Measurements from ENCODE around the gene SOD2. TPM values are rescaled to one million over a fixed set of nuclear protein-coding genes. Genes with fewer than 3 reads are reported as not detected.
A peak's percentile ranks its signal among the peaks of the same experiment; 100 is the strongest.

SOD2 gene
- total RNA-seq, 1 donor from 2014 or later = 73.1 TPM

DNA sequence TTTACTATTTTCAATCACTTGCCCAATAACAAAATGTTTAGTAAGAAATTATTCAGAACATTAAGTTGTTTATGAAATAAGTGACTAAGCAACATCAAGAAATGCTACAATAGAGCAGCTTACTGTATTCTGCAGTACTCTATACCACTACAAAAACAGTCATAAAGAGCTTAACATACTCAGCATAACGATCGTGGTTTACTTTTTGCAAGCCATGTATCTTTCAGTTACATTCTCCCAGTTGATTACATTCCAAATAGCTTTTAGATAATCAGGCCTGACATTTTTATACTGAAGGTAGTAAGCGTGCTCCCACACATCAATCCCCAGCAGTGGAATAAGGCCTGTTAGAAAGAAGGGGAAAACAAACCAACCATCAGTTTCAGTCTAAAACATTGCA lies 10.7 kb downstream of the SOD2 start:
- Mint-ChIP-seq H3K36me3 (ENCODE audit: unreplicated experiment) (peaks cover 25% of the 10 kb centered on the region), H3K4me3 (ENCODE audit: unreplicated experiment) (no peak overlapping the region), H3K27ac (ENCODE audit: unreplicated experiment) (no peak overlapping the region), H3K9me3 (ENCODE audit: unreplicated experiment) (no peaks in the 10 kb centered on the region), H3K4me1 (ENCODE audit: unreplicated experiment) (peaks cover 5% of the 10 kb centered on the region), H3K27me3 (ENCODE audit: unreplicated experiment) (no peaks in the 10 kb centered on the region)
- TF ChIP-seq, protein P1, sequence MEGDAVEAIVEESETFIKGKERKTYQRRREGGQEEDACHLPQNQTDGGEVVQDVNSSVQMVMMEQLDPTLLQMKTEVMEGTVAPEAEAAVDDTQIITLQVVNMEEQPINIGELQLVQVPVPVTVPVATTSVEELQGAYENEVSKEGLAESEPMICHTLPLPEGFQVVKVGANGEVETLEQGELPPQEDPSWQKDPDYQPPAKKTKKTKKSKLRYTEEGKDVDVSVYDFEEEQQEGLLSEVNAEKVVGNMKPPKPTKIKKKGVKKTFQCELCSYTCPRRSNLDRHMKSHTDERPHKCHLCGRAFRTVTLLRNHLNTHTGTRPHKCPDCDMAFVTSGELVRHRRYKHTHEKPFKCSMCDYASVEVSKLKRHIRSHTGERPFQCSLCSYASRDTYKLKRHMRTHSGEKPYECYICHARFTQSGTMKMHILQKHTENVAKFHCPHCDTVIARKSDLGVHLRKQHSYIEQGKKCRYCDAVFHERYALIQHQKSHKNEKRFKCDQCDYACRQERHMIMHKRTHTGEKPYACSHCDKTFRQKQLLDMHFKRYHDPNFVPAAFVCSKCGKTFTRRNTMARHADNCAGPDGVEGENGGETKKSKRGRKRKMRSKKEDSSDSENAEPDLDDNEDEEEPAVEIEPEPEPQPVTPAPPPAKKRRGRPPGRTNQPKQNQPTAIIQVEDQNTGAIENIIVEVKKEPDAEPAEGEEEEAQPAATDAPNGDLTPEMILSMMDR (IDR thresholded peaks at IDR 0.05) = no peak
- DNase-seq (ENCODE audit: extremely low spot score, unreplicated experiment) = no peak

DNA sequence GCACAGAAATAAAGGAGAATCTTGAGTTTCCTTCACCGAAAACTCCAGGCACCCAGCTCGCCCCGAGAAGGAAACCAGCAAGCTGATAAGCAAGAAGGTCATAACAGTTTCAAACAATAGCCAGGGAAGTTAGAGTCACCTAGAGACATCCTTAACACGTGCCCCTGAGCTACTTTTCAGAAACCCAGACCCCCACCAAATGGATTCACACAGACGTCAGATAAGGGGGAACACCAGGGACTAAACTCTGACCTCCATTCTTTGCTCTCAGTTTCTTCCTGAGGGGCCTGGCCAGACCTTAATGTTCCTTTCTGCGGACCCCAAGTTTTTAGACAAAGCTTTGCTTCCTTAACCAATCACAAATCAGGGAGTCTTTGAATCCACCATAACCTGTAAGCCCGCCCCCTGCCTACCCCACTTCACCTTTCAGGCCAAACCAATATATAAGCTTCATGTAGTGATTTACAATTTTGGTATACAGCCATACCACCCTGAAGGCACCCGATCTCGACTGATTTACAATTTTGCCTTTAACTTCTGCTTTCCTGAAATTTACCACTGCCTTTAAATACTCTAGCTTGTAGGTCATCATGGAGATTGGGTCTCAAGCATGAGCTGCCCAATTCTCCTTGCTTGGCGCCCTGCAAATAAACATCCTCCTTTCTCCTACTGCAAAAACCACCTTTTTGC lies 11.7 kb downstream of the SOD2 start:
- Mint-ChIP-seq H3K4me3 (ENCODE audit: unreplicated experiment) (no peak overlapping the region), H3K36me3 (ENCODE audit: unreplicated experiment) (peaks cover 20% of the 10 kb centered on the region), H3K4me1 (ENCODE audit: unreplicated experiment) (peaks cover 5% of the 10 kb centered on the region), H3K27ac (ENCODE audit: unreplicated experiment) (peak overlapping the region; percentile 8), H3K27me3 (ENCODE audit: unreplicated experiment) (no peaks in the 10 kb centered on the region), H3K9me3 (ENCODE audit: unreplicated experiment) (no peaks in the 10 kb centered on the region)
- TF ChIP-seq, protein P1 (IDR thresholded peaks at IDR 0.05) = no peak
- no peak for DNase-seq (ENCODE audit: extremely low spot score, unreplicated experiment)

DNA sequence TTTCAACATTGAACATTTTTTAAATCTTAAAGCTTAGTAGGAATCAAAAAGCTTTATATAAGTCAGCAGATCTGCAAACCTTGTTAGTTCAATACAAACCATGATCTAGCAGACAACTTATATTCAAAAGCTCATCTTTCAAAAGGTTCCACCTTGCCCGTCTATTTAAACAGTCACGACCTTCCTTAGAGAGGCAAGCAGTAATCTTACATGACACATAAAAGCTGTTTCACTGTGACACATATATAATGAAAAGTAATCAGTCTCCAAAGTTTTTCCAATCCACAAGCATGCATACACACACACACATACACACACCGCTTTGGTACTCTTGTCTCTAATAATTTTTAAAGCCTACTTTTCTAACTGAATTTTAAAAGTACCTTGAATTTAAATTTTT lies 12.9 kb downstream of the SOD2 start:
- no peaks in the 10 kb centered on the region for H3K27me3 Mint-ChIP-seq (ENCODE audit: unreplicated experiment)
- DNase-seq (ENCODE audit: extremely low spot score, unreplicated experiment) = no peak
- peaks cover 17% of the 10 kb centered on the region for H3K36me3 Mint-ChIP-seq (ENCODE audit: unreplicated experiment)
- no peaks in the 10 kb centered on the region for H3K9me3 Mint-ChIP-seq (ENCODE audit: unreplicated experiment)
- H3K27ac Mint-ChIP-seq (ENCODE audit: unreplicated experiment) = peak overlapping the region; percentile 36
- H3K4me3 Mint-ChIP-seq (ENCODE audit: unreplicated experiment) = no peak overlapping the region
- TF ChIP-seq, protein P1 (IDR thresholded peaks at IDR 0.05) = no peak
- H3K4me1 Mint-ChIP-seq (ENCODE audit: unreplicated experiment) = peaks cover 5% of the 10 kb centered on the region

DNA sequence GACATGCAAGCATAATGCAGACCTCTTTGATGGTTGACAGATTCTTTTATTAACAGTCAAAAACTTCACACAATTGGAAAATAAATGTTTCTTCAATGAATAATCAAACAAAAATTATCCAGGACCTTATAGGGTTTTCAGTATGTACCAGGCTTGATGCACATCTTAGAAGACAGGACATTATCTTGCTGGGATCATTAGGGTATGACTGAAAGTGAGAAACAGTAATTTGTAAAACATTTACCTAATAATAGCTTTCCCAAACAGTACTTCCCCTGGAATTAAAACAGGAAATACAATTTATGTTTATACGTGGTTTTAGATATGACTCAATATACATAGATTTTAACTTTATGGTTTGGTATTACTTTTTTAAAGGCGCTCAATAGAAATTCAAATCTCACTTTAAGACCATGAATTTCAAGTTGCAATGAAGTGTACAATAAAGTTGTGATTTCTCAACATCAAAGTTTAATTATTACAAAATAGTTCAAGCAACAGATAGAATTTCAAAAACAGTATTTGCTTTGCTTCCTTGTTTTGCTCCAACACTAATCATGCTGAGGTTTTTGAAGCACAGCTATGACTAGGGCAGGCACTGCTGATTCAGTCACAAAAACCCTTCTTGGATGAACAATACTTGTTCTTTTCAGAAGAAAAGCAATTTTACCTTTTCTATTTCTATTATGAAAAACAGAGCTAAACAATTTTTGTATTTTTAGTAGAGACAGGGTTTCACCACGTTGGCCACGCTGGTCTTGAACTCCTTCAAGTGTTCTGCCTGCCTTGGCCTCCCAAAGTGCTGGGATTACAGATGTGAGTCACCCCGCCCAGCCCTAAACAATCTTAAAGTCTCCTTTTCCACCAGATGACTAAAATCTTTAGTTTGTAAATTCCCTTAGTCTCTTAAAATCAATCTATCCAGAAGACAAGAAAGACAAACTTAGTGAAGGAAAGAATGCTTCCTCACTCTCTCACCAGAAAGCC lies 13.7 kb downstream of the SOD2 start:
- no peaks in the 10 kb centered on the region for H3K9me3 Mint-ChIP-seq (ENCODE audit: unreplicated experiment)
- H3K36me3 Mint-ChIP-seq (ENCODE audit: unreplicated experiment) = peaks cover 13% of the 10 kb centered on the region
- H3K27ac Mint-ChIP-seq (ENCODE audit: unreplicated experiment) = peak overlapping the region; percentile 36
- no peak for DNase-seq (ENCODE audit: extremely low spot score, unreplicated experiment)
- H3K4me1 Mint-ChIP-seq (ENCODE audit: unreplicated experiment) = peaks cover 5% of the 10 kb centered on the region
- H3K4me3 Mint-ChIP-seq (ENCODE audit: unreplicated experiment) = no peak overlapping the region
- no peaks in the 10 kb centered on the region for H3K27me3 Mint-ChIP-seq (ENCODE audit: unreplicated experiment)
- TF ChIP-seq, protein P1 (IDR thresholded peaks at IDR 0.05) = no peak

DNA sequence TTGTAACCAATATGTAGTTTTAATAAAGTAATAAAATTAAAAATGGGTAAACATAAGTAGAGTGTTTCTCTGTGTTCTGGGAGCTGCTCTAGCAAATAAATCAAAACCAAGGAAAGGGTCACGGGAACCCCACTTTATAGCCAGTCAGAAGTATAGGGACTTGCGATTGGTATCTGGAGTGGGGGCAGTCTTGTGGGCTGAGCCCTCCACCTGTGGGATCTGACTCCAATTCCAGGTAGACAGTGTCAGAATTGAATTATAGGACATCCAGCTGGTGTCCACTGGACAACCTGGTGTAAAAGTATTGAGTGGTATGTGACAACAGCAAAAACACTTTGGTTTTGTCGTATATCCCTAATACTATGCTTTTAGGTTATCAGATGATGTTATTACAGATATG lies 14.5 kb downstream of the SOD2 start:
- Mint-ChIP-seq H3K4me1 (ENCODE audit: unreplicated experiment) (peaks cover 5% of the 10 kb centered on the region), H3K9me3 (ENCODE audit: unreplicated experiment) (no peaks in the 10 kb centered on the region), H3K27me3 (ENCODE audit: unreplicated experiment) (no peaks in the 10 kb centered on the region), H3K4me3 (ENCODE audit: unreplicated experiment) (no peak overlapping the region), H3K36me3 (ENCODE audit: unreplicated experiment) (peaks cover 13% of the 10 kb centered on the region), H3K27ac (ENCODE audit: unreplicated experiment) (no peak overlapping the region)
- TF ChIP-seq, protein P1 (IDR thresholded peaks at IDR 0.05) = no peak
- DNase-seq (ENCODE audit: extremely low spot score, unreplicated experiment) = no peak

All from osteocyte (in vitro differentiated cells).